Stimulated activated CD4-positive, alpha-beta T cell treated with anti-CD3 and anti-CD28 coated beads, TNF-alpha, amount 100 ng/mL, for 1 hour (primary cell): Measurements from ENCODE around the gene ECE2.
"Not testable (repeated sequence)": the region's sequence is repeated elsewhere in the genome, so short reads cannot be mapped to it uniquely, and the experiment has no call there.

Experiments used
- DNase-seq, 3 donors: peaks; one replicate each; pipeline ENCODE4 v3.0.0-alpha.2; 2020; ENCODE audit warnings: low read depth in 3 of 3, low spot score in 1 of 3

Gene ECE2

DNA sequence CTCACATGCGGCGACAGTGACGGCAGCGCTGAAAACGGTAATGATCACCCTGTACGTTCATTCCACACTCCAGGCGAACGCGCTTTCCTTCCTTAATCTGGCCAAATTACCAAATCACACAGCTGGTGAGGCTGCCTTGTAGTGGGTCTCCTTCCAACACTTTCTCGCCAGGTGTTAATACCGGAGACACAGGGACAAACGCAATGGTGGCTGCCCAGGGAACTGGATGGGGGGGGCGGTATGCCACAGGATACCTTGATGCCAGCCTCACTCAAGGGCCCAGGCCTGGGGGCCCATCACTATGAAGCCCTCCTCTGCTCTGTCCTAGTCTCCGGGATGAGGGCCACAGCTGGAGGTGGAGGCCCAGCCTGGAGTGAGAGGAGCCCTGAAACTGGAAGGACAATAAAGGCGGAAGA, 13.1 kb upstream of the ECE2 start:
- no peak for DNase-seq

- DNase-seq, result not testable (repeated sequence)
Observed at GRCh38 chr3:184267249-184267648, 8.6 kb upstream of the ECE2 start.

DNA sequence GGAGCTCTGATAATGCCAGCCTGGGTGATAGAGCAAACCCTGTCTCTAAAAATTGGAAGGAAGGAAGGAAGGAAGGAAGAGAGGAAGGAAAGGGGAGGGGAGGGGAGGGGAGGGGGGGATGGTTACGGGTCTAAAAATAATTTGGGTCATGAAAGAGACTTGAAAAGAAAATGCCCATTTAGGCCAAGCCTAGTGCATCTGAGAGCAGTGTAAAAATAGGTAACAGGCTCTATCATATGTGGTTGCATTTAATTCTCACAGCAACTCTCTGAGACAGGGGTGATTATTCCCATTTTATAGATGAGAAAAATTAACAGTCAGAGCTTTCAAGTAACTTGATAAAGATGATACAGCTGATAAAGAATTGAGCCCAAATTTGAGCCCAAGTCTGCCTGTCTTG, 3.6 kb upstream of the ECE2 start:
- no peak for DNase-seq

DNA sequence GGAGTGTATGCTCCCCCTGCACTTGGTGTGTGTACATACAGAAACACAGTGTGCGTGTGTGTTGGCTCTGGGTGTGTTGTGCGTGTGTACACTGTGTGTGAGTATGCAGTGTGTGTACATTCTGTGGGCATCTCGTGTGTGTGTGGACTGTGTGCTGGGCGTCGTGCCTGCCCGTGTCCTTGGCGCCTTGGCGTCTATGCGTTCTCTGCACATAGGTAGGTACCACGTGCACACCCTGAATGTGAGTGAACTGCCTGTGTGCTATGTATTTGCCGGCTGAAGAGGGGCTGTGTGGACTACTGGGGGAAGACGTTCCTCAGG, 481 bp upstream of the ECE2 start:
- no peak for DNase-seq

DNA sequence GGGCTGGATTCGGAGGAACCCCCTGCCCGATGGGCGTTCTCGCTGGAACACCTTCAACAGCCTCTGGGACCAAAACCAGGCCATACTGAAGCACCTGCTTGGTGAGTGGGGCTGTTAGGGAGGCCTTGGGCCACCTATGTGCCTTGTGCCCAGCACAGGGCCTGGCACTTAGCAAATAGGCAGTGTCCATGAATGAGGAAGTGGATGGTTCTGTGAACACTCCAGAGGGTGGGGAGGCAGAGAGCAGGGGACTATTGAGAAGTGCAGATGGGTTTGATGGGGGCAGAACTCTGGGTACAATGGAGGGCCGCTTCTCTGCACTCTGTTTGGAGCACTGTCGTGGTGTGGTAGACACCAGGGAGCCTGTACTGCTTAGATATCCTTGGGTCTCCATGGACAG, 1.5 kb downstream of the ECE2 start:
- no peak for DNase-seq

- no peak for DNase-seq
Observed at GRCh38 chr3:184282941-184283340, 7.1 kb downstream of the ECE2 start.

DNA sequence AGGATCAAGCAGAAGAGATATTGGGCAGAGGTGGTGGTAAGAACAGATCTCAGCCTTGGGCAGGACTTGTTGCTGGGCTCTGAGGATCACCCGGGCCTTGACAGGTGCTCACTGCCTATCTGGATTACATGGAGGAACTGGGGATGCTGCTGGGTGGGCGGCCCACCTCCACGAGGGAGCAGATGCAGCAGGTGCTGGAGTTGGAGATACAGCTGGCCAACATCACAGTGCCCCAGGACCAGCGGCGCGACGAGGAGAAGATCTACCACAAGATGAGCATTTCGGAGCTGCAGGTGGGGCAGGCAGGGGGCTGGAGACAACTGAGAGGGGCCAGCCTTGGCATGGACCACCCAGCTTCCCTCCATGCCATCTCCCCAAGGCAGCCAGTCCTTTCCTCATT, 7.9 kb downstream of the ECE2 start:
- DNase-seq, result no peak

DNA sequence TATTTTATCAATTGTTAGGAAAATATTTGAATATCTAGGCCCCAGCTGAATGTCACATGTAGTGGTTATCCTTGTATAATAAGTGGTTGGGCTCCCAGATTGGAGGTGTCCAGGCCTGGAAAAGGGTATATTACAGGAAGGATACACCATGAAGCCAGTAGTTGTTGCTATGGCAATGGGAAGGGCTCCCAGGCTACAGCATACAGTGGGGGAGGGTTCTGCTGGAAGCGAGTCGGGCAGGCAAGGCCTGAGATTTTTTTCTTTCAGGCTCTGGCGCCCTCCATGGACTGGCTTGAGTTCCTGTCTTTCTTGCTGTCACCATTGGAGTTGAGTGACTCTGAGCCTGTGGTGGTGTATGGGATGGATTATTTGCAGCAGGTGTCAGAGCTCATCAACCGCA, 8.9 kb downstream of the ECE2 start:
- no peak for DNase-seq

GRCh38 chr3:184289426-184289938, 13.7 kb downstream of the ECE2 start:
- peak in 2 of 3 donors; percentile 20 to 61 for DNase-seq

GRCh38 chr3:184290331-184290730, 14.5 kb downstream of the ECE2 start:
- DNase-seq, result no peak

- no peak for DNase-seq
Observed at GRCh38 chr3:184291044-184291737, 15.4 kb downstream of the ECE2 start.

- no peak for DNase-seq
Observed at GRCh38 chr3:184291738-184292445, 16.1 kb downstream of the ECE2 start.

- DNase-seq, result no peak
Observed at GRCh38 chr3:184295771-184296170, 19.9 kb downstream of the ECE2 start.

GRCh38 chr3:184296616-184297015, 20.8 kb downstream of the ECE2 start:
- no peak for DNase-seq

- peak; percentile 96 to 97 (median 96) for DNase-seq
Observed at GRCh38 chr3:184298759-184299487, 23.1 kb downstream of the ECE2 start, which contains the start of gene PSMD2. Gene PSMD2, plus strand, starts transcription at chr3:184299241. Its CDS starts 26 bp downstream, at chr3:184299267.

GRCh38 chr3:184299488-184300377, 23.9 kb downstream of the ECE2 start:
- DNase-seq, result no peak

- DNase-seq, result no peak
Observed at GRCh38 chr3:184300378-184300720, 24.5 kb downstream of the ECE2 start.

- no peak for DNase-seq
Observed at GRCh38 chr3:184305577-184305976, 29.8 kb downstream of the ECE2 start.

DNA sequence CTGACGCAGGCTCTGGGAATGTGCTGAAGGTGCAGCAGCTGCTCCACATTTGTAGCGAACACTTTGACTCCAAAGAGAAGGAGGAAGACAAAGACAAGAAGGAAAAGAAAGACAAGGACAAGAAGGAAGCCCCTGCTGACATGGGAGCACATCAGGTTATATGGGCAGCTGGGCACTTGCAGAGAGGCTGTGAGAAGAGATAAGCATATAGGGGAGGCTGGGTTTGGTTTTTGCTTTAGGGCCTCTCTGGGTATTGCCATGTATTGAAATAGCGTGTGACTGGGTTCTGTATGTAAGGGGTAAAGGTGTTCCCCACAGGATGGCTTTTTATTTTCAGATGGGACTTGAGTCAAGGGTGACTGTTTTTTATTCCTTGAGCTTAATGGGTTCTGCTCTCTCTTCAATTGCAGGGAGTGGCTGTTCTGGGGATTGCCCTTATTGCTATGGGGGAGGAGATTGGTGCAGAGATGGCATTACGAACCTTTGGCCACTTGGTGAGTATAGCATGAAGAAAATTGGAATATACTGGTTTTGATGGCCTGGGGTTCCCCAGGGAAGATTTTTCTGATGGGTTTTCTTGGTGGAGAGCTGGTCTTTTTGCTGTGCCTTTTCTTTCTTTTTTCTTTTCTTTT, 30.6 kb downstream of the ECE2 start:
- no peak for DNase-seq

DNA sequence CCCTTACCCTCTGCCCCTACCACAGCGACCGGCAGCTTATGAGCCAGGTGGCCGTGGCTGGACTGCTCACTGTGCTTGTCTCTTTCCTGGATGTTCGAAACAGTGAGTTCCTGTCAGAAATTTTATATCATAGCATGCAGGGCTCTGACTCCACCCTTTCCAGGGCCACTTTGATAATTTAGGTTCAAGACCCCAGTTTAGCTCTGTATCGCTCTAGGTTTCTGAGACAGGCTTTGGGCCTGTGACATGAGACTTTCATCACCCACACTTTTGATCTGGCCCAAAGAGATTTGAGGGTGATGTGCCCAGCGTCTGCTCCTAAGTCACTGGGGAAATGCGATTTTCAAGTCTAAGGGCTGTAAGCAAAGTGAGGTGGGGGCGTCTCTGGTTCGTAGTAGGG, 32.1 kb downstream of the ECE2 start:
- DNase-seq, result no peak

DNA sequence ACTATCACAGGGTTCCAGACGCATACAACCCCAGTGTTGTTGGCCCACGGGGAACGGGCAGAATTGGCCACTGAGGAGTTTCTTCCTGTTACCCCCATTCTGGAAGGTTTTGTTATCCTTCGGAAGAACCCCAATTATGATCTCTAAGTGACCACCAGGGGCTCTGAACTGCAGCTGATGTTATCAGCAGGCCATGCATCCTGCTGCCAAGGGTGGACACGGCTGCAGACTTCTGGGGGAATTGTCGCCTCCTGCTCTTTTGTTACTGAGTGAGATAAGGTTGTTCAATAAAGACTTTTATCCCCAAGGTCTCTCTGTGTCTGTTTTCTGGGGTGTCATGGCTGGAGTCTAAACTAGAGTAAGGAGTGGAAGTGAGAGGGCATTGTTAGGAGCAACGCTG, 32.9 kb downstream of the ECE2 start:
- no peak for DNase-seq
